IMR-90 (cell line): ENCODE results near the gene WDFY1. TPM values are rescaled to one million over a fixed set of nuclear protein-coding genes. Genes with fewer than 3 reads are reported as not detected.

Source experiments
- ATAC-seq: fragments of 200-7000 bp; cut with Tn5 transposase; 2 replicates; pipeline ENCODE4 v1.9.1; 2020; ENCODE audit warnings: low read depth, mild to moderate bottlenecking, moderate library complexity
- BruUV-seq: library from RNA; stranded (reverse); fragments of 400-500 nt; replicated peaks from 2 replicates; lab custom pipeline; 2021; lab: Mats Ljungman, UMichigan
- CTCF ChIA-PET: fragments of 300-600 bp; formaldehyde crosslinking; extraction: SDS; loops from one replicate; lab custom pipeline; 2021; ENCODE audit warnings: antibody characterized with exemption; lab: Yijun Ruan, JAX
- POLR2A ChIA-PET: fragments of 300-600 bp; sonication (Branson Sonifier 250); formaldehyde crosslinking; loops from one replicate; lab custom pipeline; 2022; ENCODE audit warnings: antibody characterized with exemption; ENCODE audit not compliant: unreplicated experiment; lab: Charles Lee
- DNase-seq: peaks from one replicate; pipeline ENCODE4 v3.0.0; 2013
- H2AFZ ChIP-seq: replicated peaks from 2 replicates; pipeline ENCODE3; 2013; ENCODE audit warnings: low read length, mild to moderate bottlenecking; ENCODE audit not compliant: poor library complexity
- H2AK5ac ChIP-seq: 2 replicates; pipeline ENCODE4 v1.6.1; 2013; ENCODE audit warnings: low read depth, low read length, inconsistent platforms
- H2AK9ac ChIP-seq: replicated peaks from 2 replicates; pipeline ENCODE3; 2013; ENCODE audit warnings: mild to moderate bottlenecking, low read depth, low read length, moderate library complexity; ENCODE audit not compliant: poor library complexity
- H2BK120ac ChIP-seq: 2 replicates; pipeline ENCODE4 v1.6.1; 2013; ENCODE audit warnings: low read depth, low read length, inconsistent platforms
- H2BK15ac ChIP-seq: 3 replicates; pipeline ENCODE4 v1.6.1; 2013; ENCODE audit warnings: low read depth, low read length, inconsistent platforms
- H2BK20ac ChIP-seq: 2 replicates; pipeline ENCODE4 v1.6.1; 2013; ENCODE audit warnings: low read depth, mild to moderate bottlenecking, inconsistent platforms, low read length, moderate library complexity
- H2BK5ac ChIP-seq: 2 replicates; pipeline ENCODE4 v1.6.1; 2013; ENCODE audit warnings: mild to moderate bottlenecking, low read depth, low read length, inconsistent platforms; ENCODE audit not compliant: poor library complexity, severe bottlenecking
- H3K14ac ChIP-seq: replicated peaks from 2 replicates; pipeline ENCODE4 v1.6.1; 2013; ENCODE audit warnings: low read depth, low read length, inconsistent platforms
- H3K18ac ChIP-seq: 2 replicates; pipeline ENCODE4 v1.6.1; 2013; ENCODE audit warnings: low read depth, low read length, control low read depth
- H3K23ac ChIP-seq: 2 replicates; pipeline ENCODE4 v1.6.1; 2013; ENCODE audit warnings: low read depth, low read length, inconsistent platforms
- H3K27ac ChIP-seq: 2 replicates; pipeline ENCODE4 v1.5.1; 2013; ENCODE audit warnings: mild to moderate bottlenecking, control low read depth, low read length; ENCODE audit not compliant: insufficient read depth
- H3K27me3 ChIP-seq: 2 replicates; pipeline ENCODE4 v1.6.1; 2013; ENCODE audit warnings: low read length; ENCODE audit not compliant: control insufficient read depth, insufficient read depth
- H3K36me3 ChIP-seq: 2 replicates; pipeline ENCODE4 v1.6.1; 2013; ENCODE audit warnings: low read length, mixed read lengths; ENCODE audit not compliant: control insufficient read depth, insufficient read depth
- H3K4ac ChIP-seq: 2 replicates; pipeline ENCODE4 v1.6.1; 2013; ENCODE audit warnings: low read depth, low read length, inconsistent platforms
- H3K4me1 ChIP-seq: 2 replicates; pipeline ENCODE4 v1.6.1; 2013; ENCODE audit warnings: low read length, mixed read lengths; ENCODE audit not compliant: control insufficient read depth, insufficient read depth
- H3K4me2 ChIP-seq: 2 replicates; pipeline ENCODE4 v1.6.1; 2013; ENCODE audit warnings: low read depth, mild to moderate bottlenecking, control low read depth, low read length, moderate library complexity
- H3K4me3 ChIP-seq: 2 replicates; pipeline ENCODE4 v1.5.1; 2013; ENCODE audit warnings: low read depth, mild to moderate bottlenecking, control low read depth, low read length, moderate library complexity; ENCODE audit not compliant: insufficient read depth
- H3K56ac ChIP-seq: 2 replicates; pipeline ENCODE4 v1.6.1; 2013; ENCODE audit warnings: low read length, inconsistent platforms; ENCODE audit not compliant: insufficient read depth; ENCODE audit errors: extremely low read depth
- H3K79me1 ChIP-seq, 2 experiments: 2 replicates each; pipeline ENCODE4 v1.6.1; 2013; ENCODE audit warnings: low read length in 2 of 2, inconsistent platforms in 1 of 2, low read depth in 1 of 2
- H3K9ac ChIP-seq: 2 replicates; pipeline ENCODE4 v1.6.1; 2013; ENCODE audit warnings: low read depth, low read length, control low read depth
- H3K9me1 ChIP-seq: 2 replicates; pipeline ENCODE4 v1.6.1; 2013; ENCODE audit warnings: low read length, inconsistent platforms; ENCODE audit not compliant: insufficient read depth
- H3K9me3 ChIP-seq: 2 replicates; pipeline ENCODE4 v1.6.1; 2013; ENCODE audit warnings: low read length; ENCODE audit not compliant: control insufficient read depth, insufficient read depth
- H4K20me1 ChIP-seq: 2 replicates; pipeline ENCODE4 v1.6.1; 2013; ENCODE audit warnings: low read length, inconsistent platforms; ENCODE audit not compliant: insufficient read depth
- H4K5ac ChIP-seq: 2 replicates; pipeline ENCODE4 v1.6.1; 2013; ENCODE audit warnings: mild to moderate bottlenecking, low read depth, low read length, control low read depth
- H4K8ac ChIP-seq, 2 experiments: 2 replicates each; pipeline ENCODE4 v1.6.1; 2013; ENCODE audit warnings: low read depth in 2 of 2, low read length in 2 of 2, control low read depth in 1 of 2, inconsistent platforms in 1 of 2
- H4K91ac ChIP-seq: 2 replicates; pipeline ENCODE4 v1.6.1; 2013; ENCODE audit warnings: low read depth, low read length, inconsistent platforms; ENCODE audit not compliant: insufficient read depth
- CEBPB ChIP-seq: IDR thresholded peaks from 2 replicates; pipeline ENCODE4 v1.6.1; 2012; ENCODE audit warnings: low read depth, low read length, improper control_type of control experiment
- CHD1 ChIP-seq: IDR thresholded peaks from 2 replicates; pipeline ENCODE4 v1.6.1; 2012; ENCODE audit warnings: low read depth, low read length, improper control_type of control experiment
- FOS ChIP-seq: fragments of 150-350 bp; IDR thresholded peaks from 2 replicates; pipeline ENCODE4 v1.6.1; 2016; ENCODE audit warnings: low read depth, low read length
- MAFK ChIP-seq: IDR thresholded peaks from 2 replicates; pipeline ENCODE4 v1.6.1; 2012; ENCODE audit warnings: low read depth, low read length, improper control_type of control experiment
- MAZ ChIP-seq: IDR thresholded peaks from 2 replicates; pipeline ENCODE4 v1.6.1; 2012; ENCODE audit warnings: low read depth, mild to moderate bottlenecking, low read length, improper control_type of control experiment, moderate library complexity, borderline replicate concordance
- MXI1 ChIP-seq: IDR thresholded peaks from 2 replicates; pipeline ENCODE4 v1.6.1; 2012; ENCODE audit warnings: low read depth, mild to moderate bottlenecking, low read length, moderate library complexity, borderline replicate concordance
- NFE2L2 ChIP-seq: fragments of 150-350 bp; IDR thresholded peaks from 2 replicates; pipeline ENCODE4 v1.6.1; 2016; ENCODE audit warnings: low read depth, mild to moderate bottlenecking, low read length
- POLR2A ChIP-seq: IDR thresholded peaks from 2 replicates; pipeline ENCODE4 v1.6.1; 2012; ENCODE audit warnings: mild to moderate bottlenecking, low read depth, low read length
- RAD21 ChIP-seq: IDR thresholded peaks from 2 replicates; pipeline ENCODE4 v1.6.1; 2012; ENCODE audit warnings: low read length, improper control_type of control experiment
- RCOR1 ChIP-seq: IDR thresholded peaks from 2 replicates; pipeline ENCODE4 v1.6.1; 2012; ENCODE audit warnings: mild to moderate bottlenecking, low read length, improper control_type of control experiment; ENCODE audit not compliant: insufficient replicate concordance
- RFX5 ChIP-seq: IDR thresholded peaks from 2 replicates; pipeline ENCODE4 v1.8.0; 2012; ENCODE audit warnings: low read depth, mild to moderate bottlenecking, low read length, moderate library complexity
- SMC3 ChIP-seq: fragments of 150-350 bp; IDR thresholded peaks from 2 replicates; pipeline ENCODE4 v1.6.1; 2016; ENCODE audit warnings: low read depth, mild to moderate bottlenecking, antibody characterized with exemption, low read length, moderate library complexity
- WGBS, 2 experiments: methylation state at CpG; one replicate each; pipeline versions ENCODE4 v1.1.5 to v1.1.7; 2013; ENCODE audit warnings: missing lambda C conversion rate in 2 of 2; ENCODE audit not compliant: insufficient read length in 1 of 2; ENCODE audit errors: extremely low coverage in 2 of 2; 5-methylcytosine and 5-hydroxymethylcytosine counted together
- dilution Hi-C: fragments of 300-500 bp; cut with HindIII; formaldehyde crosslinking; loops from one replicate; pipeline ENCODE4 v1.14.3; 2018; ENCODE audit warnings: low sequenced_read_pairs; ENCODE audit not compliant: unreplicated experiment
- in situ Hi-C: fragments of 300-500 bp; cut with MboI; formaldehyde crosslinking; loops from 3 replicates; pipeline ENCODE4 v1.14.3; 2019; ENCODE audit warnings: low sequenced_read_pairs, inconsistent platforms, mixed read lengths
- intact Hi-C: fragments of 100-400 bp; cut with micrococcal nuclease; formaldehyde crosslinking; loops from 2 replicates; pipeline ENCODE4 v1.10.0; 2022
- polyA plus RNA-seq, 3 experiments: library from polyadenylated mRNA; depleted of rRNA; stranded (reverse); fragments of >200 nt; gene quantifications; 2 replicates each; pipeline ENCODE4 v1.2.3, GENCODE V29; 2012; ENCODE audit warnings: low replicate concordance in 1 of 3
- total RNA-seq: library from RNA; depleted of rRNA; stranded (reverse); fragments of >200 nt; gene quantifications from 2 replicates; pipeline ENCODE4 v1.2.3, GENCODE V29; 2012
- TF ChIP-seq, protein P1 (sequence below): conservative IDR thresholded peaks from 2 replicates; pipeline ENCODE4 v1.5.1; 2012; ENCODE audit warnings: mild to moderate bottlenecking, low read depth, low read length, improper control_type of control experiment
- TF ChIP-seq, protein P2 (sequence below): fragments of 150-350 bp; IDR thresholded peaks from 2 replicates; pipeline ENCODE4 v1.6.1; 2016; ENCODE audit warnings: low read depth, mild to moderate bottlenecking, low read length, moderate library complexity, borderline replicate concordance
- TF ChIP-seq, protein P3 (sequence below): fragments of 150-350 bp; IDR thresholded peaks from 2 replicates; pipeline ENCODE4 v1.6.1; 2017; ENCODE audit warnings: mild to moderate bottlenecking, antibody characterized with exemption, low read length, low read depth

Gene WDFY1
- total and polyA plus RNA-seq, 2 of the 4 experiments (the other 2 are of a cell fraction) = 35.6 to 93.6 TPM

DNA sequence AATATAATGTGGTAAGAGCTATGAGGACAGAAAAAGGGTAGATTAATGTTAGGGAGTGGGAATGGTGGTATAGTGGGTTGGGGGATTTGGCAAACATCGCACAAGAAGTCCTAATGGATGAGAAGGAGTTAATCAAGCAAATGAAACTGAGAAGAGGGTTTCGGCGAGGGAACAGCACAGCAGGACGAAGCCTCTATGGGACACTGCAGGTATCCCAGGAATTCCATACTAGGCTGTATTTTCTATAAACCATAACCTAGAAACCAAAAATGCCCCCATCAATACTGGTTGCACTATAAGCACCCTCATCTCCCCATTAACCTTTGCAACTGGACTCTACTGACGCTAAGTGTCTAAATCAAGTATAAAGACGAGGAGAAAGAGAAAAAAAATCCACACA lies 10.3 kb downstream of the WDFY1 start:
- H3K9ac ChIP-seq = no peak overlapping the region
- no peaks in the 10 kb centered on the region for H3K27me3 ChIP-seq
- BruUV-seq = no TSS peak
- H3K79me1 ChIP-seq = peaks cover 38 to 78% of the 10 kb centered on the region in 2 experiments
- no peak overlapping the region for H3K56ac ChIP-seq
- TF ChIP-seq MAZ (no peak), FOS (no peak), POLR2A (no peak), CHD1 (no peak), MAFK (no peak), MXI1 (no peak), NFE2L2 (no peak), RAD21 (no peak), CEBPB (no peak), RFX5 (no peak), SMC3 (no peak), RCOR1 (no peak)
- TF ChIP-seq, protein P1, sequence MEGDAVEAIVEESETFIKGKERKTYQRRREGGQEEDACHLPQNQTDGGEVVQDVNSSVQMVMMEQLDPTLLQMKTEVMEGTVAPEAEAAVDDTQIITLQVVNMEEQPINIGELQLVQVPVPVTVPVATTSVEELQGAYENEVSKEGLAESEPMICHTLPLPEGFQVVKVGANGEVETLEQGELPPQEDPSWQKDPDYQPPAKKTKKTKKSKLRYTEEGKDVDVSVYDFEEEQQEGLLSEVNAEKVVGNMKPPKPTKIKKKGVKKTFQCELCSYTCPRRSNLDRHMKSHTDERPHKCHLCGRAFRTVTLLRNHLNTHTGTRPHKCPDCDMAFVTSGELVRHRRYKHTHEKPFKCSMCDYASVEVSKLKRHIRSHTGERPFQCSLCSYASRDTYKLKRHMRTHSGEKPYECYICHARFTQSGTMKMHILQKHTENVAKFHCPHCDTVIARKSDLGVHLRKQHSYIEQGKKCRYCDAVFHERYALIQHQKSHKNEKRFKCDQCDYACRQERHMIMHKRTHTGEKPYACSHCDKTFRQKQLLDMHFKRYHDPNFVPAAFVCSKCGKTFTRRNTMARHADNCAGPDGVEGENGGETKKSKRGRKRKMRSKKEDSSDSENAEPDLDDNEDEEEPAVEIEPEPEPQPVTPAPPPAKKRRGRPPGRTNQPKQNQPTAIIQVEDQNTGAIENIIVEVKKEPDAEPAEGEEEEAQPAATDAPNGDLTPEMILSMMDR = no peak
- TF ChIP-seq, protein P2, sequence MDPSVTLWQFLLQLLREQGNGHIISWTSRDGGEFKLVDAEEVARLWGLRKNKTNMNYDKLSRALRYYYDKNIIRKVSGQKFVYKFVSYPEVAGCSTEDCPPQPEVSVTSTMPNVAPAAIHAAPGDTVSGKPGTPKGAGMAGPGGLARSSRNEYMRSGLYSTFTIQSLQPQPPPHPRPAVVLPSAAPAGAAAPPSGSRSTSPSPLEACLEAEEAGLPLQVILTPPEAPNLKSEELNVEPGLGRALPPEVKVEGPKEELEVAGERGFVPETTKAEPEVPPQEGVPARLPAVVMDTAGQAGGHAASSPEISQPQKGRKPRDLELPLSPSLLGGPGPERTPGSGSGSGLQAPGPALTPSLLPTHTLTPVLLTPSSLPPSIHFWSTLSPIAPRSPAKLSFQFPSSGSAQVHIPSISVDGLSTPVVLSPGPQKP = no peak
- TF ChIP-seq, protein P3, sequence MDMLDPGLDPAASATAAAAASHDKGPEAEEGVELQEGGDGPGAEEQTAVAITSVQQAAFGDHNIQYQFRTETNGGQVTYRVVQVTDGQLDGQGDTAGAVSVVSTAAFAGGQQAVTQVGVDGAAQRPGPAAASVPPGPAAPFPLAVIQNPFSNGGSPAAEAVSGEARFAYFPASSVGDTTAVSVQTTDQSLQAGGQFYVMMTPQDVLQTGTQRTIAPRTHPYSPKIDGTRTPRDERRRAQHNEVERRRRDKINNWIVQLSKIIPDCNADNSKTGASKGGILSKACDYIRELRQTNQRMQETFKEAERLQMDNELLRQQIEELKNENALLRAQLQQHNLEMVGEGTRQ = no peak
- H3K9me3 ChIP-seq = no peaks in the 10 kb centered on the region
- H2BK15ac ChIP-seq = no peak overlapping the region
- no peak overlapping the region for H3K27ac ChIP-seq
- peaks cover 13% of the 10 kb centered on the region for H3K9me1 ChIP-seq
- no peak overlapping the region for H2AK5ac ChIP-seq
- H4K5ac ChIP-seq = no peak overlapping the region
- H2BK5ac ChIP-seq = no peak overlapping the region
- no peak overlapping the region for H2AFZ ChIP-seq
- intact Hi-C loops (no loop called here), dilution Hi-C loops (no loop called here), in situ Hi-C loops (no loop called here)
- ATAC-seq (no peak), DNase-seq (no peak)
- no peak overlapping the region for H2BK20ac ChIP-seq
- H3K36me3 ChIP-seq = no peaks in the 10 kb centered on the region
- no peak overlapping the region for H2BK120ac ChIP-seq
- peaks cover 20% of the 10 kb centered on the region for H3K4me1 ChIP-seq
- H3K18ac ChIP-seq = no peak overlapping the region
- no peak overlapping the region for H3K4ac ChIP-seq
- H4K91ac ChIP-seq = no peak overlapping the region
- no peak overlapping the region for H3K23ac ChIP-seq
- no peak overlapping the region for H4K8ac ChIP-seq
- ChIA-PET POLR2A (no interaction called here), CTCF (no interaction called here)
- H3K4me2 ChIP-seq = no peak overlapping the region
- H3K14ac ChIP-seq = no peak overlapping the region
- no peak overlapping the region for H2AK9ac ChIP-seq
- WGBS, 2 experiments = no CpG with 5 or more reads among the region's 6 CpGs
- H3K4me3 ChIP-seq = no peak overlapping the region
- H4K20me1 ChIP-seq = peaks cover 39% of the 10 kb centered on the region
